OCI-LY3 (cell line): ENCODE results near the gene RXFP4.

Source experiments
- H2AFZ ChIP-seq: fragments of 200-600, 300-600 bp; shearing (Covaris generic); 2 replicates; pipeline ENCODE4 v1.6.0; 2014; ENCODE audit warnings: antibody characterized with exemption, low read depth, low read length
- H3K27ac ChIP-seq: fragments of 200-600, 300-600 bp; sonication (generic); 2 replicates; pipeline ENCODE4 v1.5.1; 2014; ENCODE audit warnings: mild to moderate bottlenecking, low read length, moderate library complexity, mixed read lengths
- H3K27me3 ChIP-seq: fragments of 200-600, 300-600 bp; sonication (generic); 2 replicates; pipeline ENCODE4 v1.6.1; 2014; ENCODE audit warnings: low read depth, low read length, mixed read lengths
- H3K36me3 ChIP-seq: fragments of 200-600, 300-600 bp; sonication (generic); replicated peaks from 2 replicates; pipeline ENCODE3; 2014; ENCODE audit warnings: low read depth, low read length, mixed read lengths
- H3K4me1 ChIP-seq: fragments of 300-600, 200-600 bp; sonication (generic); 2 replicates; pipeline ENCODE4 v1.6.1; 2014; ENCODE audit warnings: low read length, mixed read lengths
- H3K4me2 ChIP-seq: fragments of 200-600, 300-600 bp; sonication (generic); 2 replicates; pipeline ENCODE4 v1.6.1; 2014; ENCODE audit warnings: low read length, mixed read lengths
- H3K4me3 ChIP-seq: fragments of 300-600, 200-600 bp; sonication (generic); 2 replicates; pipeline ENCODE4 v1.5.1; 2014; ENCODE audit warnings: antibody characterized with exemption, mild to moderate bottlenecking, low read length, moderate library complexity
- H3K79me2 ChIP-seq: fragments of 300-600, 200-600 bp; shearing (Covaris generic); 2 replicates; pipeline ENCODE4 v1.6.1; 2014; ENCODE audit warnings: mild to moderate bottlenecking, low read length, mixed read lengths
- H3K9ac ChIP-seq: fragments of 300-600, 200-600 bp; shearing (Covaris generic); 2 replicates; pipeline ENCODE4 v1.6.0; 2014; ENCODE audit warnings: mild to moderate bottlenecking, low read length, moderate library complexity
- H3K9me3 ChIP-seq: fragments of 200-600, 300-600 bp; shearing (Covaris generic); 2 replicates; pipeline ENCODE4 v1.6.1; 2014; ENCODE audit warnings: low read length, mixed read lengths; ENCODE audit not compliant: insufficient read depth
- H4K20me1 ChIP-seq: fragments of 200-600, 300-600 bp; sonication (generic); 2 replicates; pipeline ENCODE4 v1.6.1; 2016; ENCODE audit warnings: low read length, mixed read lengths; ENCODE audit not compliant: insufficient read depth
- EZH2phosphoT487 ChIP-seq: fragments of 200-600 bp; shearing (Covaris generic); IDR thresholded peaks from 2 replicates; pipeline ENCODE4 v1.6.1; 2018; ENCODE audit warnings: antibody characterized with exemption, mixed run types, low read depth
- TF ChIP-seq, protein P1 (sequence below): fragments of 200-600, 300-600 bp; sonication (generic); IDR thresholded peaks from 2 replicates; pipeline ENCODE4 v1.5.1; 2014; ENCODE audit warnings: antibody characterized with exemption, low read length, low read depth

The RXFP4 gene

DNA sequence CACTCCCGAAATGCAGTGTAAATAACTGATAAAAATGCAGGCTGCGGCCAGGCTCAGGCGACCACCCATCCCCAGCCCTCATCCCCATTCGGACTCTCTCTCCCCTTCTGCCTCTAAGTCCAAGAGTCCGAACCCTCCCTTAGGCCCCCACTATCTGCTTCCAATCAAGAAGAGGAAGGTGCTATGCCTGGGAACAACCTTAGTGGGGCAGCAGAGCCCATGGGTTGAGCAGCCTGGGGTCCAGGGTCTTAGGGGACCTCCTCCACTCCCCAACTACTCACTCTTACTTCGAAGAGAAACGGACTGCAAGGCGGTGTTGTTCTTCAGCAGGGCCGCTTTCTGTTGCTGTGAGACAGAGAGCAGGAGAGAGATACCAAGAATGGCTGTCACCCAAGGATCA is 24.7 kb downstream of the RXFP4 start:
- no peak overlapping the region for H3K27ac ChIP-seq
- peaks cover 79% of the 10 kb centered on the region for H3K36me3 ChIP-seq
- H3K4me2 ChIP-seq, result no peak overlapping the region
- no peak for TF ChIP-seq EZH2phosphoT487
- TF ChIP-seq, protein P1, sequence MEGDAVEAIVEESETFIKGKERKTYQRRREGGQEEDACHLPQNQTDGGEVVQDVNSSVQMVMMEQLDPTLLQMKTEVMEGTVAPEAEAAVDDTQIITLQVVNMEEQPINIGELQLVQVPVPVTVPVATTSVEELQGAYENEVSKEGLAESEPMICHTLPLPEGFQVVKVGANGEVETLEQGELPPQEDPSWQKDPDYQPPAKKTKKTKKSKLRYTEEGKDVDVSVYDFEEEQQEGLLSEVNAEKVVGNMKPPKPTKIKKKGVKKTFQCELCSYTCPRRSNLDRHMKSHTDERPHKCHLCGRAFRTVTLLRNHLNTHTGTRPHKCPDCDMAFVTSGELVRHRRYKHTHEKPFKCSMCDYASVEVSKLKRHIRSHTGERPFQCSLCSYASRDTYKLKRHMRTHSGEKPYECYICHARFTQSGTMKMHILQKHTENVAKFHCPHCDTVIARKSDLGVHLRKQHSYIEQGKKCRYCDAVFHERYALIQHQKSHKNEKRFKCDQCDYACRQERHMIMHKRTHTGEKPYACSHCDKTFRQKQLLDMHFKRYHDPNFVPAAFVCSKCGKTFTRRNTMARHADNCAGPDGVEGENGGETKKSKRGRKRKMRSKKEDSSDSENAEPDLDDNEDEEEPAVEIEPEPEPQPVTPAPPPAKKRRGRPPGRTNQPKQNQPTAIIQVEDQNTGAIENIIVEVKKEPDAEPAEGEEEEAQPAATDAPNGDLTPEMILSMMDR, result peak; percentile 43
- H3K79me2 ChIP-seq, result peaks cover 84% of the 10 kb centered on the region
- H3K9ac ChIP-seq, result no peak overlapping the region
- peaks cover 33% of the 10 kb centered on the region for H3K4me1 ChIP-seq
- H3K4me3 ChIP-seq, result no peak overlapping the region
- no peak overlapping the region for H2AFZ ChIP-seq
- H4K20me1 ChIP-seq, result peaks cover 65% of the 10 kb centered on the region
- no peaks in the 10 kb centered on the region for H3K27me3 ChIP-seq
- H3K9me3 ChIP-seq, result no peaks in the 10 kb centered on the region

DNA sequence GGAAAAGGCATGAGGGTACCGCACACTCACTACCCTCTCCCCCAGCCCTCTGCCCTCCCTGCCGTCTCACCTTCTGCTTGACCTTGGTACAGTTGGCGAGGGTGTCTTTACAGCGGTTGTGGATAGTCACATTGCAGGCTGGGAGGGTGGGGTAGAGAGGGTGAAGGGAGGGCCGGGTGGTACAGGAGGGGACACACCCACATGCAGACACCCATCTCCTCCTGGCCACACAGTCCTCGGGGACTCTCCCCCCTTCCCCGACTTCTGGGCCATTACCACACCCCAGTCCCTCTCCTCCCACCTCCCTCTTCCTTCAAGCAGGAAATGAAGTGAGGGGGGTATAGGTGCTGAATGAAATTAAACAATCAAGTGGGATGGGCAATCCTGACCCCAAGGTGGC is 25.3 kb downstream of the RXFP4 start:
- Histone ChIP-seq H4K20me1 (peaks cover 67% of the 10 kb centered on the region), H3K4me1 (peaks cover 39% of the 10 kb centered on the region), H3K27ac (no peak overlapping the region)

DNA sequence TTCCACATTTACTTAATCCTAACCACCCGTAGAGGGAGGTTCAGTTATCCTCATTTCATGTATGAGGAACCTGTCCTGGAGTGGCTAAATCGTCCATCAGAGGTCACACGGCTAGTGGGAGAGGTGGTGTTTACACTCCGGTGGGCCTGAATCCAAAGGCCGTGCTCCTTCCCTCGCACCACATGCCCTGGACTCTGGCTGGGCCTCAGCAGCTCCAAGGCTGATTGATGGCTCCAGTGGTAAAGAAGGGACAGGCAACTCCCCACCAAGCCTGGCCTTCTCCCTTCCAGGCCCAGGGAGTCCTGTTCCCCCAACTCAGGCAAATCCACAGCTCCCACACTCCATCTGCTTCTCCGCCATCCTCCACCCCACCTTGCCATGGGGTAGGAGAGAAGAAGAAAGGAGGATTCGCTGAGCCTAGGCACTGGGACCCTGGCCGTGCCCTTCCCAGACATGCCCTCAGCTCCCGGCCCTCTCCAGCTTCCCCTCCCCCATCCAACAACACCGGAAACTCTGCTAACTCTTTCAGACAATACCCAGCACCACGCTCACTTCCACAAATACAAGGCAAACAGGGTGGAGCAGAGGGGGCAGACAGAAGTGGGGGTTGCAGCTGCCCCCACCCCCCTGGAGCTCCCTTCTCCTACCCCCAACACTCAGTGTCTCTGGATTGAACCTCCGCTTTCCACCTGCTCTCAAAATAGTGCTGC is 26.1 kb downstream of the RXFP4 start:
- TF ChIP-seq, protein P1, result no peak
- no peak for TF ChIP-seq EZH2phosphoT487
- Histone ChIP-seq H3K79me2 (peaks cover 88% of the 10 kb centered on the region), H3K4me3 (no peak overlapping the region), H3K4me2 (no peak overlapping the region), H3K27ac (0 out of 2 replicates have a peak overlapping the region, but pooled peaks have one; percentile 23), H3K27me3 (no peaks in the 10 kb centered on the region), H4K20me1 (peaks cover 71% of the 10 kb centered on the region), H2AFZ (no peak overlapping the region), H3K9me3 (no peaks in the 10 kb centered on the region), H3K4me1 (peaks cover 47% of the 10 kb centered on the region), H3K36me3 (peaks cover 74% of the 10 kb centered on the region), H3K9ac (no peak overlapping the region)

More for the DNA sequence above, 25.3 kb downstream of the RXFP4 start:
- H2AFZ ChIP-seq, result no peak overlapping the region
- H3K36me3 ChIP-seq, result peaks cover 75% of the 10 kb centered on the region
- no peaks in the 10 kb centered on the region for H3K27me3 ChIP-seq
- no peak overlapping the region for H3K9ac ChIP-seq
- TF ChIP-seq, protein P1, result no peak
- TF ChIP-seq EZH2phosphoT487, result no peak
- no peak overlapping the region for H3K4me2 ChIP-seq
- H3K9me3 ChIP-seq, result no peaks in the 10 kb centered on the region
- H3K79me2 ChIP-seq, result peaks cover 88% of the 10 kb centered on the region
- H3K4me3 ChIP-seq, result no peak overlapping the region

DNA sequence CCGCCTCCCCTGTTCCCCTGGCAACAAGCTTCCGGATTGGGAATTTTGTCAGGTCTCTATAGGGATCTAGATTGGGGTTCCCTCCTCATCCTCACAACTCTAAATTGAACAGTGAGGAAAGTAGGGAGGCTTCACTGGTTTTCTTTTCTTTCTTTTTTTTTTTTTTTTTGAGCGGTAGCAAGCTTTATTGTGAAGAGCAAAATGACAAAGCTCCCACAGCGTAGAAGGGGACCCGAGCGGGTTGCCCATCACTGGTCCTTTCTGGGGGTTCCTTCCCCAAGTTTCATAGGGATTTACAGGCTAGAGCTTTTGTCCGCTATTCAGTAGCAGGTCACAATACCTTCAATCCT is 26.6 kb downstream of the RXFP4 start:
- Histone ChIP-seq H3K4me3 (no peak overlapping the region), H3K36me3 (peaks cover 69% of the 10 kb centered on the region), H2AFZ (no peak overlapping the region), H4K20me1 (peaks cover 76% of the 10 kb centered on the region), H3K79me2 (peaks cover 88% of the 10 kb centered on the region), H3K4me2 (no peak overlapping the region), H3K27ac (peak overlapping the region; percentile 23; the same call in 1 of the 2 replicates), H3K9me3 (no peaks in the 10 kb centered on the region), H3K27me3 (no peaks in the 10 kb centered on the region), H3K4me1 (peaks cover 52% of the 10 kb centered on the region), H3K9ac (no peak overlapping the region)
- no peak for TF ChIP-seq EZH2phosphoT487
- TF ChIP-seq, protein P1, result no peak
